ENCODE measurements around the gene ARPP19. TPM values are rescaled to one million over a fixed set of nuclear protein-coding genes. Genes with fewer than 3 reads are reported as not detected.
A peak's percentile ranks its signal among the peaks of the same experiment; 100 is the strongest.

The ARPP19 gene
- total RNA-seq, 1 experiment from 2014 or later: 203 TPM

DNA sequence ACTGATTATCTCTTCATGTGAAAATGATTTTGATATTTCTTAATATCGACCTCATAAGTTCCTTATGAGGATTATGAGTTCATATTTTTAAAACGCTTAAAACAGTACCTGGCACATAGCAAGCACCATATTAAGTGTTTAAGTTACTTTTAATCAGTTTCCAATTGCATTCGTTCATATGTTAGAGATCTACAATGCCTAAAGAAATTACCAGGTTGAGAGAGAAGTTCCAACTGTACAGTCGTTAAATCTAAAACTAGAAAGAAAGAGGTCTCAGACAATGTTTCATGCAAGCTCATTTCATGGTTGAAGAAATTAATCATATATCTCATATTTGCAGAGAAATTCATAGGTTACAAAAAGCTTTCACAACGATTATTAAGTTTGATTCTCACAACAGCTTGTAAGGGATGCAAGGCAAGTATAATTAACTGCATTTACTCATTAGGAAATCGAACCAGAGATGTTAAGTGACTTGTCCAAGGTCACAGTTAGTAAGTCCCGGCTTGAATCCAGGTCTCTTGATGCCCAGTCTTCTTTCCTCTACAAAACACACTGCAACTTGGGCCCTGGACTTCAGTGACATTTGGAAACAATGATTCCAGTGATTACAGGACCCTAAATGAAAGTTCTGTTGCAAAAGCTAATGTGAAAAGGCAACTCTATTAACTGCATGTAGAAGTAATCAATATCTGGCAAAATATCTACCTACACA, 41.5 kb downstream of the ARPP19 start:
- DNase-seq (ENCODE audit: low spot score): no peak
- H3K9me3 Mint-ChIP-seq: no peaks in the 10 kb centered on the region
- peak overlapping the region; percentile 95 for H3K4me3 Mint-ChIP-seq
- ChIA-PET CTCF (interaction anchor here (1.0 kb wide), 1 partner anchor 151 kb away, joined by 3 read pairs; no protein-coding TSS in a partner anchor), POLR2A (no interaction called here)
- TF ChIP-seq, protein P1, sequence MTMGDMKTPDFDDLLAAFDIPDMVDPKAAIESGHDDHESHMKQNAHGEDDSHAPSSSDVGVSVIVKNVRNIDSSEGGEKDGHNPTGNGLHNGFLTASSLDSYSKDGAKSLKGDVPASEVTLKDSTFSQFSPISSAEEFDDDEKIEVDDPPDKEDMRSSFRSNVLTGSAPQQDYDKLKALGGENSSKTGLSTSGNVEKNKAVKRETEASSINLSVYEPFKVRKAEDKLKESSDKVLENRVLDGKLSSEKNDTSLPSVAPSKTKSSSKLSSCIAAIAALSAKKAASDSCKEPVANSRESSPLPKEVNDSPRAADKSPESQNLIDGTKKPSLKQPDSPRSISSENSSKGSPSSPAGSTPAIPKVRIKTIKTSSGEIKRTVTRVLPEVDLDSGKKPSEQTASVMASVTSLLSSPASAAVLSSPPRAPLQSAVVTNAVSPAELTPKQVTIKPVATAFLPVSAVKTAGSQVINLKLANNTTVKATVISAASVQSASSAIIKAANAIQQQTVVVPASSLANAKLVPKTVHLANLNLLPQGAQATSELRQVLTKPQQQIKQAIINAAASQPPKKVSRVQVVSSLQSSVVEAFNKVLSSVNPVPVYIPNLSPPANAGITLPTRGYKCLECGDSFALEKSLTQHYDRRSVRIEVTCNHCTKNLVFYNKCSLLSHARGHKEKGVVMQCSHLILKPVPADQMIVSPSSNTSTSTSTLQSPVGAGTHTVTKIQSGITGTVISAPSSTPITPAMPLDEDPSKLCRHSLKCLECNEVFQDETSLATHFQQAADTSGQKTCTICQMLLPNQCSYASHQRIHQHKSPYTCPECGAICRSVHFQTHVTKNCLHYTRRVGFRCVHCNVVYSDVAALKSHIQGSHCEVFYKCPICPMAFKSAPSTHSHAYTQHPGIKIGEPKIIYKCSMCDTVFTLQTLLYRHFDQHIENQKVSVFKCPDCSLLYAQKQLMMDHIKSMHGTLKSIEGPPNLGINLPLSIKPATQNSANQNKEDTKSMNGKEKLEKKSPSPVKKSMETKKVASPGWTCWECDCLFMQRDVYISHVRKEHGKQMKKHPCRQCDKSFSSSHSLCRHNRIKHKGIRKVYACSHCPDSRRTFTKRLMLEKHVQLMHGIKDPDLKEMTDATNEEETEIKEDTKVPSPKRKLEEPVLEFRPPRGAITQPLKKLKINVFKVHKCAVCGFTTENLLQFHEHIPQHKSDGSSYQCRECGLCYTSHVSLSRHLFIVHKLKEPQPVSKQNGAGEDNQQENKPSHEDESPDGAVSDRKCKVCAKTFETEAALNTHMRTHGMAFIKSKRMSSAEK (CRISPR knock-in tag; IDR thresholded peaks at IDR 0.05; ENCODE audit: borderline replicate concordance): no peak
- TF ChIP-seq, protein P2, sequence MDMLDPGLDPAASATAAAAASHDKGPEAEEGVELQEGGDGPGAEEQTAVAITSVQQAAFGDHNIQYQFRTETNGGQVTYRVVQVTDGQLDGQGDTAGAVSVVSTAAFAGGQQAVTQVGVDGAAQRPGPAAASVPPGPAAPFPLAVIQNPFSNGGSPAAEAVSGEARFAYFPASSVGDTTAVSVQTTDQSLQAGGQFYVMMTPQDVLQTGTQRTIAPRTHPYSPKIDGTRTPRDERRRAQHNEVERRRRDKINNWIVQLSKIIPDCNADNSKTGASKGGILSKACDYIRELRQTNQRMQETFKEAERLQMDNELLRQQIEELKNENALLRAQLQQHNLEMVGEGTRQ (CRISPR knock-in tag; IDR thresholded peaks at IDR 0.05): no peak
- TF ChIP-seq, protein P3, sequence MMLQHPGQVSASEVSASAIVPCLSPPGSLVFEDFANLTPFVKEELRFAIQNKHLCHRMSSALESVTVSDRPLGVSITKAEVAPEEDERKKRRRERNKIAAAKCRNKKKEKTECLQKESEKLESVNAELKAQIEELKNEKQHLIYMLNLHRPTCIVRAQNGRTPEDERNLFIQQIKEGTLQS (CRISPR knock-in tag; conservative IDR thresholded peaks at IDR 0.05): no peak
- TF ChIP-seq, protein P4, sequence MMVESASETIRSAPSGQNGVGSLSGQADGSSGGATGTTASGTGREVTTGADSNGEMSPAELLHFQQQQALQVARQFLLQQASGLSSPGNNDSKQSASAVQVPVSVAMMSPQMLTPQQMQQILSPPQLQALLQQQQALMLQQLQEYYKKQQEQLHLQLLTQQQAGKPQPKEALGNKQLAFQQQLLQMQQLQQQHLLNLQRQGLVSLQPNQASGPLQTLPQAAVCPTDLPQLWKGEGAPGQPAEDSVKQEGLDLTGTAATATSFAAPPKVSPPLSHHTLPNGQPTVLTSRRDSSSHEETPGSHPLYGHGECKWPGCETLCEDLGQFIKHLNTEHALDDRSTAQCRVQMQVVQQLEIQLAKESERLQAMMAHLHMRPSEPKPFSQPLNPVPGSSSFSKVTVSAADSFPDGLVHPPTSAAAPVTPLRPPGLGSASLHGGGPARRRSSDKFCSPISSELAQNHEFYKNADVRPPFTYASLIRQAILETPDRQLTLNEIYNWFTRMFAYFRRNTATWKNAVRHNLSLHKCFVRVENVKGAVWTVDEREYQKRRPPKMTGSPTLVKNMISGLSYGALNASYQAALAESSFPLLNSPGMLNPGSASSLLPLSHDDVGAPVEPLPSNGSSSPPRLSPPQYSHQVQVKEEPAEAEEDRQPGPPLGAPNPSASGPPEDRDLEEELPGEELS (CRISPR knock-in tag; IDR thresholded peaks at IDR 0.05): no peak
- TF ChIP-seq NR1H2 (CRISPR knock-in tag; IDR thresholded peaks at IDR 0.05): no peak
- TF ChIP-seq FOXJ3 (CRISPR knock-in tag; IDR thresholded peaks at IDR 0.05; ENCODE audit: borderline replicate concordance): no peak
- no peak for TF ChIP-seq ZNF138 (CRISPR knock-in tag; conservative IDR thresholded peaks at IDR 0.05)
- TF ChIP-seq, protein P5, sequence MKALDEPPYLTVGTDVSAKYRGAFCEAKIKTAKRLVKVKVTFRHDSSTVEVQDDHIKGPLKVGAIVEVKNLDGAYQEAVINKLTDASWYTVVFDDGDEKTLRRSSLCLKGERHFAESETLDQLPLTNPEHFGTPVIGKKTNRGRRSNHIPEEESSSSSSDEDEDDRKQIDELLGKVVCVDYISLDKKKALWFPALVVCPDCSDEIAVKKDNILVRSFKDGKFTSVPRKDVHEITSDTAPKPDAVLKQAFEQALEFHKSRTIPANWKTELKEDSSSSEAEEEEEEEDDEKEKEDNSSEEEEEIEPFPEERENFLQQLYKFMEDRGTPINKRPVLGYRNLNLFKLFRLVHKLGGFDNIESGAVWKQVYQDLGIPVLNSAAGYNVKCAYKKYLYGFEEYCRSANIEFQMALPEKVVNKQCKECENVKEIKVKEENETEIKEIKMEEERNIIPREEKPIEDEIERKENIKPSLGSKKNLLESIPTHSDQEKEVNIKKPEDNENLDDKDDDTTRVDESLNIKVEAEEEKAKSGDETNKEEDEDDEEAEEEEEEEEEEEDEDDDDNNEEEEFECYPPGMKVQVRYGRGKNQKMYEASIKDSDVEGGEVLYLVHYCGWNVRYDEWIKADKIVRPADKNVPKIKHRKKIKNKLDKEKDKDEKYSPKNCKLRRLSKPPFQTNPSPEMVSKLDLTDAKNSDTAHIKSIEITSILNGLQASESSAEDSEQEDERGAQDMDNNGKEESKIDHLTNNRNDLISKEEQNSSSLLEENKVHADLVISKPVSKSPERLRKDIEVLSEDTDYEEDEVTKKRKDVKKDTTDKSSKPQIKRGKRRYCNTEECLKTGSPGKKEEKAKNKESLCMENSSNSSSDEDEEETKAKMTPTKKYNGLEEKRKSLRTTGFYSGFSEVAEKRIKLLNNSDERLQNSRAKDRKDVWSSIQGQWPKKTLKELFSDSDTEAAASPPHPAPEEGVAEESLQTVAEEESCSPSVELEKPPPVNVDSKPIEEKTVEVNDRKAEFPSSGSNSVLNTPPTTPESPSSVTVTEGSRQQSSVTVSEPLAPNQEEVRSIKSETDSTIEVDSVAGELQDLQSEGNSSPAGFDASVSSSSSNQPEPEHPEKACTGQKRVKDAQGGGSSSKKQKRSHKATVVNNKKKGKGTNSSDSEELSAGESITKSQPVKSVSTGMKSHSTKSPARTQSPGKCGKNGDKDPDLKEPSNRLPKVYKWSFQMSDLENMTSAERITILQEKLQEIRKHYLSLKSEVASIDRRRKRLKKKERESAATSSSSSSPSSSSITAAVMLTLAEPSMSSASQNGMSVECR (CRISPR knock-in tag; IDR thresholded peaks at IDR 0.05; ENCODE audit: borderline replicate concordance): no peak
- TF ChIP-seq, protein P6, sequence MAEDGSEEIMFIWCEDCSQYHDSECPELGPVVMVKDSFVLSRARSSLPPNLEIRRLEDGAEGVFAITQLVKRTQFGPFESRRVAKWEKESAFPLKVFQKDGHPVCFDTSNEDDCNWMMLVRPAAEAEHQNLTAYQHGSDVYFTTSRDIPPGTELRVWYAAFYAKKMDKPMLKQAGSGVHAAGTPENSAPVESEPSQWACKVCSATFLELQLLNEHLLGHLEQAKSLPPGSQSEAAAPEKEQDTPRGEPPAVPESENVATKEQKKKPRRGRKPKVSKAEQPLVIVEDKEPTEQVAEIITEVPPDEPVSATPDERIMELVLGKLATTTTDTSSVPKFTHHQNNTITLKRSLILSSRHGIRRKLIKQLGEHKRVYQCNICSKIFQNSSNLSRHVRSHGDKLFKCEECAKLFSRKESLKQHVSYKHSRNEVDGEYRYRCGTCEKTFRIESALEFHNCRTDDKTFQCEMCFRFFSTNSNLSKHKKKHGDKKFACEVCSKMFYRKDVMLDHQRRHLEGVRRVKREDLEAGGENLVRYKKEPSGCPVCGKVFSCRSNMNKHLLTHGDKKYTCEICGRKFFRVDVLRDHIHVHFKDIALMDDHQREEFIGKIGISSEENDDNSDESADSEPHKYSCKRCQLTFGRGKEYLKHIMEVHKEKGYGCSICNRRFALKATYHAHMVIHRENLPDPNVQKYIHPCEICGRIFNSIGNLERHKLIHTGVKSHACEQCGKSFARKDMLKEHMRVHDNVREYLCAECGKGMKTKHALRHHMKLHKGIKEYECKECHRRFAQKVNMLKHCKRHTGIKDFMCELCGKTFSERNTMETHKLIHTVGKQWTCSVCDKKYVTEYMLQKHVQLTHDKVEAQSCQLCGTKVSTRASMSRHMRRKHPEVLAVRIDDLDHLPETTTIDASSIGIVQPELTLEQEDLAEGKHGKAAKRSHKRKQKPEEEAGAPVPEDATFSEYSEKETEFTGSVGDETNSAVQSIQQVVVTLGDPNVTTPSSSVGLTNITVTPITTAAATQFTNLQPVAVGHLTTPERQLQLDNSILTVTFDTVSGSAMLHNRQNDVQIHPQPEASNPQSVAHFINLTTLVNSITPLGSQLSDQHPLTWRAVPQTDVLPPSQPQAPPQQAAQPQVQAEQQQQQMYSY (CRISPR knock-in tag; IDR thresholded peaks at IDR 0.05): no peak
- H3K27me3 Mint-ChIP-seq (ENCODE audit: low read depth): peaks cover 44% of the 10 kb centered on the region
- H3K36me3 Mint-ChIP-seq: no peaks in the 10 kb centered on the region
- no peak overlapping the region for H3K27ac Mint-ChIP-seq
- peaks cover 41% of the 10 kb centered on the region for H3K4me1 Mint-ChIP-seq
- ATAC-seq: no peak

Measured in WTC11 (cell line).